Measurements from ENCODE around the gene RXRA.

RXRA gene

DNA sequence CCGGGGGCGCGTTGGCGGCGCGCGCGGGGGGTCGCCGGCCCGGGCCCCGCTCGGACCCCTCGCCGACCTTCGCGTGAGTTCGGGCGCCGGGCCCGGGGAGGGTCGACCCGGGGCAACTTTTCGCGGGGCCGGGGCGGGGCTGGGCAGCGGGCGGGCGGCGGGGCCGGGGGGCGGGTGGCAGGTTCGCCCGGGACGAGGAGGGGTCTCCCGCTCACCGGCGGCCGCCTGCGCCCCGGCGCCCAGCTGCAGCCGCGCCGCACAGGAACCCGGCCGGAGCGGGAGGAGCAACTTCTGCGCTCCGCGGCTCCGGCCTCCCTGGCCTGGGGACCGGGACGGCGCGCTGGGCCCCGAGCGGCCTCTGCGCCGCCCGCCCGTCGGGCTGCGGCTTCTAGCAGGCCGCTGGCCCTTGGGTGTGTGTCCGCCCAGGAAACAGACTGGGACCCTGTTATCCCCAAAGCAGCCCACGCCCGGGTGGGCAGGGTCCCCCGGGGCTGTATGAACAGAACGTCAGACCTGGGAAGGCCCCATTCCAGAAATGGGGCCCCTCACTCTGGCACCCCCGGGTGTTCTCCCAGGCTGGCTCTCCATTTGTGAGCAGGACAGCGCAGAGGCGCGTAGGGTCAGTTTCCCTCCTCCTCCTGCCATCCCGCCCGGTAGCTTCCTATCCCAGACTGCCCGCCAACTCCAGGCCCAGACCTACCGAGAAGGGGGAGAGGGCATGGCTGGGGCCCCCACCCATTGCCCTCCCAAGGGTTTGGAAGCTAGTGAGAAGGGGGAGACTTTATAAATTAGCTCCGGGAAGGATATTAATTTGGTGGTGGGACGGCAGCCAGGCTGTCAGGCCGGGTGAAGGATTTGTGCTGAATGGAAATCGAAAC, 708 bp downstream of the RXRA start:
- DNase-seq: no peak

DNA sequence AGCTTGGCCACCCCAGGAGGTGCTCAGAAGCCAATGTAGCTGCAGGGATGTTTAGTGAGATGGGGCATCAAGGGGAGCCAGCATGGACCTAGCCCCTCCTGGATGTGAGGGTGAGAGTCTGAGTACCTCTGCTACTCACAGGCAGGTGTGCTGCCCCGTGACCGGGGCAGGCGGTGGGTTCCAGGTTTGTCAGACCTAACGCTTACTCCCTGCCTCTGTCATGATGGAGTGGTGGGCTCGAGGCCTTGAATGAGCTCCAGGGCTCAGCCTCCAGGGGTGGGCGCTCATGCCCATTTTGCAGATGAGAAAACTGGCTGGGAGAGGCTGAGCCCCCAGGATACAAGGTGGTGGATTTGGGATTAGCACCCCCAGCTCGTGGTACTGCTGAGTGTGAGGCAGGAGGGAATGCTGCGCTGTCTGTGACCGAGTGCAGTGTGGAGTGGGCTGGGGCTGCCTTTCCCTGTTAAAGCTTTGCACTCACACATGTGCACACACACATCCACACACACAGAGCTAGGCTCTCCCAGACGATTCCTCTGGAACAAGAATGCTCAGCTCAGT, 1.5 kb downstream of the RXRA start:
- no peak for DNase-seq

DNA sequence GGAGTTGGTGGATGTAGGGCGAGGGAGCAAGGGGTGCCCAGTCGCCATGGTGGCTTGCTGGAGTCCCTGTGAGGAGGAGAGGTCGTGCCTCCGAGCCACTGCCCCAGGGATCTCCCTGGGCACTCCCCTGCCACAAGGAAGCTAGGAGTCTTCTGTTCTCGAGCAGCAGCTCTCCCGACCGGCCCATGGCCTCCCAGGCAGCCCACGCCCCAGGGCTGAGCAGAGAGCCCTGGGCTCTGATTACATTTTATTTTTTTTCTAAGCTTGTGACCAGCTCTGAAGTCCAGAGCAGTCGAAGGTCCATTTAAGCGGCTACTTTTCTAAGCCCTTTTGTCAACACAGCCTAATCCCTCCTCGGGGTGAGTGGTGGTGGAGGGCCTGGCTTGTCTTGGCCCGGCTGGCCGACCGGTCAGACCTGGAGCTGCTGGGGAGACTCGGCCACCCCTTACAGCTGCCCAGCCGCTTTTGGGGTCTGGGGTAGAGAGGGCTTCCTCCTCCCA, 2.1 kb downstream of the RXRA start:
- no peak for DNase-seq

GRCh38 chr9:134328841-134329575, 2.8 kb downstream of the RXRA start:
- DNase-seq: no peak

DNA sequence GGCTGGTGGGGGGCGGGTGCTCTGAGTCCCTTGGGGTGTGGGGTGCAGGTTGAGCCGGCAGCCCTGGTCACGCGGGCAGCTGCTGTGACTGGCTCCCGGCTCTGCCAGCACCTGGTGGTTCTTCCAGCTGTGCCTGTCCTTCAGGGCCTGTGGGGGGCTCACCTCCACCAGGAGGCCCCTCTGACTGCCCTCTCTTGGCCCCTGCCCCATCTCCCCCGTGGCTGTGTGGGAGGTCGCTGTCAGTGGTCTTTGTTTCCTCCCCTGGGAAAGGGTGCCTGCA, 3.3 kb downstream of the RXRA start:
- DNase-seq: no peak

DNA sequence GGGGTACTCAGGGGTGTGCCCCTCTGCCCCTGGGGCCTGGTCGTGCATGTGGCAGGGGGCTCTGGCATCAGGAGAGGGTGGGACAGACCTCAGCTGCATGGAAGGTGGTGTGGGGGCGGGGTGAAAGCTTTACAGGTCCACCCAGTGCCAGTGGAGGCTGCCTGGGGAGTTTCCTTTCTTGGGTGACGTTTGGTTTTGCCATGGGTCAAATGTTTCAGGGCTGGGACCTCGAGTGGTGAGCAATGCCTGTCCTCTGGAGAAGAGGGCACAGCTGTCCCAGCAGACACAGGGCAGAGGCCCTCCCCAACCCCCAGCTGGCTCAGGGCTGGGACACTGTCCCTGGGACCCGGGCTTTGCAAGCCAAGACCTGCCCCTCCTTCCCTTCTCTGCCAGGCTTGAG, 3.6 kb downstream of the RXRA start:
- DNase-seq: no peak

GRCh38 chr9:134330590-134330989, 4.3 kb downstream of the RXRA start:
- DNase-seq: no peak

DNA sequence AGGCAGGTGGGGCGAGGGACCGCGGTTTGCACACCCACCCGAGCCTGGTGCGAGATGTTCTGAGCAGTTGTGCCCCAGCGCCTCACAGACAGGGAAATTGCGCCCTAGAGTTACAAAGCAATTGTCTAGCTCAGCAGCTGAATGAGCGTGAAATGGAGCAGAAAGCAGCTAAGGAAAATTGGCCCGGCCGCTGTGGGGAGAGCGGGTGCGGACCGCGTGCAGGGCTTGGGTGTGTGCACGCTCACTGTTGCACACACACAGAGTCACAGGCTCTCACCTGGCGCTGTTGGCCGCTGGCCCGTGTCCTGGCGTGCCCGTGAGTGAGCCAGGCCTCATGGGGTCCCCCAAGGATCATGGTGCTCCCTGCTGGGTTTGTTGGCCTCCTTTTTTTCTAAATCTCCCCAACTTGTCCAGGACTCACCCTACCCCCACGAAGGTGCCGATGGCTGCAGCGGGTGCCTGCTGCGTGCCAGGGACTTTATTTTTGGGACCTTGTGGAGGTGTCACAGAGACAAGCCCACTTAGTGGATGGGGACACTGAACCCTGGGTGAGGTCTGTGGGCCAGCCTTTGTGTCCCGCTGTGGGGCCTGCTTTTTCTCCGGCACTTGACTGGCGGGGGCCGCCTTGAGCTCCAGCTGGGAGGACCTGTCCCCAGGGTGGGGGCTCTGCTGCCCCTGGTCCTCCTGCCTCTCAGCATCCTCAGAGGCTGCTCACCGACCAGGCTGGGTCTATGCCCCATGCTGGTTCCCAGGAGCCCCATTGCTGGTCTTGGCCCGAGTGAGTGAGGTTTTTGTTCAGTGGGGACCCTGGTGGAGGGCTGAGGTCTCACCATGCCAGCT, 5.2 kb downstream of the RXRA start:
- no peak for DNase-seq

GRCh38 chr9:134332266-134332665, 6.0 kb downstream of the RXRA start:
- no peak for DNase-seq

DNA sequence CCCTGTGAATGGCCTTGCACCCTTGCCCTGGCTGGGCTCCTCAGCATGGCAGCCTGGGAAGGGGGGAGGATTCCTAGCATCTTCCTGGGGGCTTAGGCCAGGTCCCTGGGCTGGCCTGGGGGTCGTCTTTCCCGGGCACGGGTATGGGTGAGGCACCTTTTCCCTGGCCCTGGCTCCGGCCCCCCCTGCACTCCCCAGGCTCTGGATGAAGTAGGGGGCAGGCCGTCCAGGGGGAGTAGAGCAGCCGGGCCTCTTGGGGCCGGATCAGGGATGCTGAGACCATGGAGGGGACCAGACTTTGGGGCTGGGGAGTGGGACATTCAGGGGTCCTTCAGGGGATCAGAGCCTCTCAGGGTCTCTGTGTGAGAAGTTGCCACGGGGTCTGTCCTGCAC, 6.6 kb downstream of the RXRA start:
- DNase-seq: no peak

DNA sequence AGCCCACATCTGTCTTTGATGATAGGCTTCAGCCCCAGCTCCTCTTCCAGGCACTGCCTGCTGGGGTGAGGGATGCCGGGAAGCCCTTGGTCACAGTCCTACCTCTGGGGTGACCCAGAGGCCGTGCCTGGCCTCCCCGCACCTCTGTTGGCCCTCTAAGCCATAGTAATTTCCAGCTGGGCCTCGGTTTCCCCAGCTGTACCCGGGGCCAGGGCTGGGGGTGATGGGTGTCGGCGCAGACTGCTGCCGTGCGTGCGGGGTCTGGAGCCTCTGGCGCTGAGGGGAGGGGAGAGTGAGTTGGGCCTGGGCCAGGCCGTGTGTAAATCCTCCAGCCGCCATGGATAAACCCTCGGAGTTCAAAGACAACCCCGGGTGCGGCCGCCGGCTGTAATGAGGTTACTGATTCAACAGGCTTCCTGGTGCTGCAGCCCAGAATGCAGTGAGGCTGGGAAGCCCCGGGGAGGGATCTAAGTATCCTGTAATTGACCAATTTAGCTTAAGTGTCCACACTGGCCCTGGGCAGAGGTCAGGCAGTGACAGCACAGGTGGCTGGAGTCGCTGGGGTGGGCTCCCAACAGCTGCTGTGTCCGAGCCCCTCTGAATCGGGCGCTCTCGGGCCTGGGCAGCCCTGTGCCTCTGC, 7.1 kb downstream of the RXRA start:
- DNase-seq: no peak

DNA sequence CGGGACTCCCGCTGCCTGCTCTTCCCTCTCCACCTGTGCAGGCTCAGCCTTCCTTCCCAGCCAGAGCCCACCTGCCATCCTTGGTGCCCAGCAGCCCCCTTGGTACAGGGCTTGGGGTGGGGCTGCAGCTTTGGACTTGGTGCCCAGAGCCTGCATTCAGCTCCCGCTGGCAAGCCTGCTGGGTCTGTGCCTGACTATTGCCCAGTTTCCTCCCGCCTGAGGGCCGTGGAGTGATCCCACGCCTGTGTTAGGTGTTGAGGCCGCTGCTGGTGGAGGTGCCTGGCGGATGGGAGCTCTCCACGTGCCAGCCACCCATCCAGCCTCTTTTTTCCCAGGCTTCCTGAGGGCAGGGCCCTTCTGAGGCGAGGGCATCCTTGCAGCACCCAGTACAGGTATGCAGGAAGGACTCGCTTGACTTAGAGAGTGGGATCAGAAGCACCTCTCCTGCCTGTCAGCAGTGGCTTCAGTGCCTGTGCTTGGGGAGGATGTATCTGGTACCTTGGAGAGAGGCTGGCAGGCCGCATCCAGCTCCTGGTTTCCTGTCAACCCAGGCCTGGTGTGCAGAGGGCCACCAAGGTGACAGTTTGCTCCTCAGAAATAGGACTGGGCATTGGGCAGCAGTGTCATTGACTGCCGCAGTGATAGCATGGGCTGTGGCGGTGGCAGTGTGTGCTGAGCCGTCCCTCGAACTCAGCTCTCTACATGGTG, 7.8 kb downstream of the RXRA start:
- DNase-seq: no peak

DNA sequence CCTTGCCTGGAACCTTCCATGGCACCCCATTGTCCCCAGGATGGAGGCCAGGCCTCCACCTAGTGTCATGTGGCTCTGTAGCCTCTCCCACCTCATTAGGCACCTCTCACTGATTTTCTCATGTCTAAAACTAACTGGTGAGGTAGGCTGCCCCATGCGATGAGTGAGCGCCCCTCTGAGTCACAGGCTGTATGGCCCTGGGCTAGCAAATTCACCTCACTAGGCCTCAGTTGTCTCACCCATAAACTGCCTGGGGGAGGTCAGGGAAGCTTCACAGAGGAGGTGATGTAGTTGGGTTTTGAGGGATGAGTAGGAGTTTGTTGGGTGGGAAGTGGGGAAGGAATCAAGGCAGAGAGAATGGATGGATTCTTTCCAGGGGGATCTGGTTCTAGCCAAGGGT, 8.8 kb downstream of the RXRA start:
- DNase-seq: no peak

GRCh38 chr9:134335486-134336220, 9.4 kb downstream of the RXRA start:
- no peak for DNase-seq

DNA sequence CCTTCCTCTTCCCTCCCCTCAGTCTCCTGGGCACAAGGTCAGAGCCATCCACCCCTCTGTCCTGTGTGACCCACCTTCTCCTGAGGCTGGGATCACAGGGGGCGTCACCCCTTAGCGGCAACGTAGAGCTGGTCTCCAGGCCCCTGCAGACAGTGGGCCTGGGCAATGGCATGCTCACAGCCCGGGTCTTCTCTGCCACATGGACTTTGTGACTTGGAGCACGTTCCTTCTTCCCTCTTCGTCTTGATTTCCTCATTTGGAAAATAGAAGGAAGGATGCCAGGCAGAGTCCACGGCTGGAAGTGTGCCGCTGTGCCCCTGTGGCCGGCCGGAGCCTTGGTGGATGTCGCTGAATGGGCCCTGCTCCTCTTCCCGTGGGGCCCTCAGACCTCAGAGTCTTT, 10.0 kb downstream of the RXRA start:
- no peak for DNase-seq

DNA sequence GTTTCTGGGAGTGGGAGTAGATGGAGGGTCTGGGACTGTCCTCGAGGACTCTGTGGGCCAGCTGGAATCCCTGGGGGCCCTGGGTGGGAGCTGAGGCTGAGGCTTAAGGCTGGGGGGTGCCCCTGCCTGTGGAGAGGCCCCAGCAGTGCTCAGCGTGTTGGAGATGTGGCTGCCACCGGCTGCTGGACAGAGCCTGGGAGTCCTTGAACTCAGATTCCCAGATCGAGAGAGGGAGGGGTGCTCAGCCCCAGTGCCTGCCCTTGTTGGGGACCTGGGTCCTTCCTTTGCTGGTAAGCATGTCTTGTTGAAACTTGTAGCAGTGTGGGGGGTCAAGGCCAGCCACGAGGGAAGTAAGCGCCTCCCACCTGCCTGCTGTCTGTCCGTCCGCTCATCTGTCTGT, 10.7 kb downstream of the RXRA start:
- no peak for DNase-seq

GRCh38 chr9:134337469-134337868, 11.2 kb downstream of the RXRA start:
- no peak for DNase-seq

DNA sequence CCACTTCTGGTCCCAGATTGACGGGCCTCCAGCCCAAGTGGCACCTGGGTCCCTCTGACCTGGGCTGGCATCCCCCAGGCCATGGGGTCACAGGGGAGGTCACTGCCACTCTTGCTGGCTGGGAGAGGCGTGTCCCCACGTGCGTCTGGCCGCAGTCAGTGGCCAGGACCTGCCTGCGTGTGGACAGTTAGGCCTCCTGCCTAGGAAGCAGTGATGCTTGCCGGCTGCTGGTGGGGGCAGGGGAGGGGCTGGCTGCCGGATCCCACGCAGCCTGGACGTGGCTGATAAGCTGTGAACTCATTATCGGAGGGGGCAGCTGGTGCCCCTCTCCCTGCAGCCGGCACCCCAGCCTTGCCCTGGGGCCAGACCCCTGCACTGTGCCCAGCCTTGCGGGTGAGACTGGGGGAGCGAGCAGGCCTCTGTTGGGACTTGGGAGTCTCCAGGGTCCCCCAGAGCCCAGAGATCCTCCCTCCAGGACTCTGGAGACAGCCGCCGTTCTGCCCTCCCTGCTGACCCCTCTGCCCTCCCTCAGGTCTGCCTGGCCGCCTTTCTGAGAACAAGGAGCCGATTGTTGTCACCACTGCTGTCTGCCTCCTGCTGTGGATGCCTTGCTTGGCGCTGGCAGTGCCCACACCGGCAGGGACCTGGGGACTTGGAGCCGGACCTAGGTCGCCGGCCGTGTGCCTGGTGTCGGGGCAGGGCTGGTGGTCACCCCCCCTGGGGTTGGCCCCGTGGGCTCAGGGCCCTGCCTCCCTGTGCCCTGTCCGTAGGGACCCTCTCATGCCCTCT, 12.3 kb downstream of the RXRA start:
- DNase-seq: no peak

DNA sequence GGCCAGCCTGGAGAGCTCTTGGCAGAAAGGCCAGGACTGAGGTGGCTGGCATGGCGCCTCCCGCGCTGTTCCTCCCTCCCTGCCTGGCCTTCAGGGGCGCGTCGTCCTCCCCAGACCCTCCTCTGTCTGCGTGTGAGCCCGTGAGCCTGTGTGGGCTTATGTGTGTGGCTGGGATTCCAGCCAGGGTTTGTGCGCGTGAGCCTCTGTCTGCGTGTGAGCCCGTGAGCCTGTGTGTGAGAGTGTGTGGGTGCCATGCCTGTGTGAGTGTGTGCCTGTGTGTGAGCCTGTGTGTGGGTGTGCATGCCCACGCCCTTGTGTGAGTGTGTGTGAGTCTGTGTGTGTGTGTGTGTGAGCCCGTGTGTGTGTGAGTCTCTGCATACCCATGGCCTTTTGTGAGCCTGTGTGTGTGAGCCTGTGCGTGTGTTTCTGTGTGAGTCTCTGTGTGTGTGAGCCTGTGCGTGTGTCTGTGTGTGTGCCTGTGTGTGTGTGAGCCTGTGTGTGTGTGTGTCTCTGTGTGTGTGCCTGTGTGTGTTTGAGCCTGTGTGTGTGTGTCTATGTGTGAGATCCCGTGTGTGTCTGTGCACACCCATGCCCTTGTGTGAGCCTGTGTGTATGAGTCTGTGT, 13.0 kb downstream of the RXRA start:
- DNase-seq: no peak
